Heart left ventricle (tissue), 16 donors: Measurements from ENCODE around the gene CDC25A. TPM values are rescaled to one million over a fixed set of nuclear protein-coding genes. Genes with fewer than 3 reads are reported as not detected.

Experiments used
- ATAC-seq, 4 donors: fragments of 200-7000 bp; cut with Tn5 transposase; one replicate each; pipeline ENCODE4 v1.9.1; 2020 to 2022; ENCODE audit warnings: moderate library complexity in 4 of 4, mild to moderate bottlenecking in 3 of 4, moderate number of reproducible peaks in 1 of 4
- DNase-seq, 5 donors: peaks; one replicate each; pipeline ENCODE4 v3.0.0-alpha.2; 2020
- H3K27ac ChIP-seq, 12 donors: fragments of 200-600 bp; sonication (generic) in 4 of 12; one replicate each; pipeline versions ENCODE4 v1.5.0 to v1.8.0; 2016 to 2022; ENCODE audit warnings: mild to moderate bottlenecking in 2 of 12
- H3K27me3 ChIP-seq, 9 donors: fragments of 200-600 bp; sonication (generic) in 2 of 9; one replicate each; pipeline versions ENCODE4 v1.5.1 to v1.8.0; 2016 to 2022; ENCODE audit warnings: mild to moderate bottlenecking in 3 of 9
- H3K36me3 ChIP-seq, 9 donors: fragments of 200-600 bp; sonication (generic) in 2 of 9; one replicate each; pipeline versions ENCODE4 v1.5.0 to v1.8.0; 2018 to 2022; ENCODE audit warnings: mild to moderate bottlenecking in 2 of 9
- H3K4me1 ChIP-seq, 12 donors: fragments of 200-600 bp; sonication (generic) in 4 of 12; one replicate each; pipeline versions ENCODE4 v1.5.0 to v1.8.0; 2016 to 2022; ENCODE audit warnings: mild to moderate bottlenecking in 3 of 12
- H3K4me3 ChIP-seq, 12 donors: fragments of 200-600 bp; sonication (generic) in 4 of 12; one replicate each; pipeline versions ENCODE4 v1.5.0 to v1.8.0; 2017 to 2022; ENCODE audit warnings: mild to moderate bottlenecking in 9 of 12, moderate library complexity in 4 of 12
- H3K9me3 ChIP-seq, 12 donors: fragments of 200-600 bp; sonication (generic) in 4 of 12; one replicate each; pipeline versions ENCODE4 v1.5.0 to v1.8.0; 2016 to 2022; ENCODE audit warnings: mild to moderate bottlenecking in 1 of 12
- CTCF ChIP-seq, 12 donors: fragments of 200-600 bp; sonication (generic) in 4 of 12; IDR thresholded peaks; one replicate each; pipeline versions ENCODE4 v1.5.0 to v1.8.0; 2018 to 2022; ENCODE audit warnings: antibody characterized with exemption in 12 of 12, mild to moderate bottlenecking in 5 of 12
- POLR2A ChIP-seq, 2 donors: fragments of 450-650 bp; IDR thresholded peaks; one replicate each; pipeline ENCODE4 v1.6.1; 2017; ENCODE audit warnings: antibody characterized with exemption in 2 of 2, mild to moderate bottlenecking in 2 of 2, moderate library complexity in 2 of 2
- WGBS, 4 donors: extraction: QIAGEN DNeasy Blood & Tissue Kit in 2 of 4; methylation state at CpG; one replicate each; pipeline versions ENCODE4 v1.1.5 to v1.1.7; 2013 to 2018; 5-methylcytosine and 5-hydroxymethylcytosine counted together
- intact Hi-C, 10 donors: fragments of 100-400 bp; cut with DNase I; formaldehyde crosslinking; loops; one replicate each; pipeline versions ENCODE4 v1.11.1 to v1.14.2; 2022
- polyA plus RNA-seq, 2 donors: library from polyadenylated mRNA; stranded (reverse); fragments of 200-250 nt; gene quantifications; one replicate each; pipeline ENCODE4 v1.2.3, GENCODE V29; 2013
- total RNA-seq, 9 donors: library from RNA; depleted of rRNA in 2 of 9; stranded (reverse); fragments of >200 nt in 2 of 9; fragmentation: NEBNext Ultra II Directional in 3 of 9; extraction: Animal tissue kit (Norgen Biotek cat#: 25700) in 3 of 9; gene quantifications; one replicate each; pipeline versions ENCODE4 v1.1.0 to v1.2.4, GENCODE V29; 2016 to 2023
- donor health status: ischemic (EF 13 %, LVEDD 7.1; RV severe dilation, severe dysfunction).
- donor health status: healthy with polysubstance abuse.
- donor health status: DM: no; HTN: yes; CAD: no.
- donor health status: DM: no; HTN: no; CAD: no.
- donor health status: ischemic (EF 25% LVEDD 6.9; RV normal size, moderate dysfunction).
- donor health status: ischemic (EF 25% LVEDD 5.7; RV mildly dilated, moderate dysfunction).
- donor health status: healthy.
- donor health status: DM: yes; HTN: yes; CAD: no.
- donor health status: ischemic (EF 35%, LVEDD 5.7; RV mildly dilated, moderate dysfunction).
- donor health status: nonischemic (EF 11% LVEDD 7.7; RV severe dilation, severe dysfunction).
- donor health status: DM: yes; HTN: yes; CAD: no.
- donor health status: PGD.
- donor health status: ischemic (EF 29% LVEDD 5.4; RV normal size, mild dysfunction).
- donor health status: nonischemic (EF 23%, LVEDD 6.1; RV moderate dilation, normal function).

The CDC25A gene
- total and polyA plus RNA-seq, 11 donors = 0.42 to 3.6 (median 1.00) TPM

GRCh38 chr3:48157202-48157840, 30.9 kb downstream of the CDC25A start:
- 85 to 93% (median 88%) methylated on average over 5 of the region's 5 CpGs for WGBS, 4 donors
- Histone ChIP-seq H3K36me3 (no peaks in the 10 kb centered on the region), H3K4me3 (no peak overlapping the region), H3K27ac (no peak overlapping the region), H3K9me3 (no peaks in the 10 kb centered on the region), H3K27me3 (no peaks in the 10 kb centered on the region), H3K4me1 (peaks cover 0 to 9% (median under 1%) of the 10 kb centered on the region in 12 donors)
- DNase-seq (no peak), ATAC-seq (no peak)
- TF ChIP-seq CTCF (IDR thresholded peaks at IDR 0.05) (no peak), POLR2A (IDR thresholded peaks at IDR 0.05) (no peak)
- intact Hi-C loops = loop anchor here in 5 of 10 donors (5.0 to 10.0 kb wide), 4 partner anchors 163 to 633 kb away; no protein-coding TSS in a partner anchor

GRCh38 chr3:48156163-48156562, 32.1 kb downstream of the CDC25A start:
- peaks cover 0 to 20% (median 11%) of the 10 kb centered on the region in 12 donors for H3K4me1 ChIP-seq
- intact Hi-C loops = loop anchor here in 5 of 10 donors (5.0 to 10.0 kb wide), 4 partner anchors 161 to 631 kb away; no protein-coding TSS in a partner anchor
- H3K4me3 ChIP-seq = no peak overlapping the region
- no peaks in the 10 kb centered on the region for H3K36me3 ChIP-seq
- TF ChIP-seq CTCF (IDR thresholded peaks at IDR 0.05) (no peak), POLR2A (IDR thresholded peaks at IDR 0.05) (no peak)
- ATAC-seq (no peak), DNase-seq (no peak)
- H3K27ac ChIP-seq = no peak overlapping the region
- H3K9me3 ChIP-seq = no peaks in the 10 kb centered on the region
- H3K27me3 ChIP-seq = no peaks in the 10 kb centered on the region
- 78 to 84% (median 82%) methylated on average over 2 of the region's 2 CpGs for WGBS, 4 donors

GRCh38 chr3:48155122-48155521, 33.1 kb downstream of the CDC25A start:
- no peak overlapping the region for H3K27ac ChIP-seq
- intact Hi-C loops = loop anchor here in 5 of 10 donors (5.0 to 10.0 kb wide), 4 partner anchors 160 to 630 kb away; no protein-coding TSS in a partner anchor
- H3K9me3 ChIP-seq = no peaks in the 10 kb centered on the region
- H3K4me1 ChIP-seq = peaks cover 0 to 28% (median 17%) of the 10 kb centered on the region in 12 donors
- H3K4me3 ChIP-seq = no peak overlapping the region
- TF ChIP-seq CTCF (IDR thresholded peaks at IDR 0.05) (no peak), POLR2A (IDR thresholded peaks at IDR 0.05) (no peak)
- ATAC-seq = no peak
- no peak for DNase-seq
- H3K27me3 ChIP-seq = no peaks in the 10 kb centered on the region
- WGBS, 4 donors = 87 to 94% (median 92%) methylated on average over 2 of the region's 2 CpGs
- H3K36me3 ChIP-seq = no peaks in the 10 kb centered on the region

GRCh38 chr3:48151807-48152427, 36.3 kb downstream of the CDC25A start:
- intact Hi-C loops = loop anchor here (1.0 to 10.0 kb wide), 13 partner anchors 63 to 627 kb away; no protein-coding TSS in a partner anchor
- 28 to 47% (median 36%) methylated on average over 8 of the region's 8 CpGs for WGBS, 4 donors
- Histone ChIP-seq H3K27ac (peak overlapping the region in 10 of 12 donors; percentile 1 to 74 (median 59)), H3K36me3 (no peaks in the 10 kb centered on the region), H3K4me3 (peak overlapping the region in 2 of 12 donors; percentile 8), H3K27me3 (no peaks in the 10 kb centered on the region), H3K4me1 (peaks cover 0 to 22% (median 17%) of the 10 kb centered on the region in 12 donors), H3K9me3 (no peaks in the 10 kb centered on the region)
- DNase-seq (no peak), ATAC-seq (peak; percentile 56 to 65 (median 62))
- peak in 1 of 12 donors; percentile 27 for TF ChIP-seq CTCF (IDR thresholded peaks at IDR 0.05)
- TF ChIP-seq POLR2A (IDR thresholded peaks at IDR 0.05) = no peak
